RWPE1 (cell line): ENCODE measurements around the gene SYNPO.

Experiments
- CTCF ChIA-PET: fragments of 350-600 bp; sonication (Branson Sonifier 250); formaldehyde crosslinking; extraction: SDS; loops from one replicate; lab custom pipeline; 2021; lab: Yijun Ruan, JAX
- POLR2A ChIA-PET: fragments of 400-600 bp; formaldehyde crosslinking; extraction: SDS; loops from one replicate; lab custom pipeline; 2020; ENCODE audit warnings: antibody characterized with exemption; ENCODE audit not compliant: low non-redundant PET; lab: Yijun Ruan, JAX
- DNase-seq: peaks from one replicate; pipeline ENCODE4 v3.0.0; 2012; ENCODE audit warnings: low spot score
- H3K27ac ChIP-seq: fragments of 450-650 bp; 2 replicates; pipeline ENCODE4 v1.5.1; 2017
- TF ChIP-seq, protein P1 (sequence below): fragments of 450-650 bp; conservative IDR thresholded peaks from 2 replicates; pipeline ENCODE4 v1.5.1; 2017; ENCODE audit warnings: low read depth, mild to moderate bottlenecking

Gene SYNPO

DNA sequence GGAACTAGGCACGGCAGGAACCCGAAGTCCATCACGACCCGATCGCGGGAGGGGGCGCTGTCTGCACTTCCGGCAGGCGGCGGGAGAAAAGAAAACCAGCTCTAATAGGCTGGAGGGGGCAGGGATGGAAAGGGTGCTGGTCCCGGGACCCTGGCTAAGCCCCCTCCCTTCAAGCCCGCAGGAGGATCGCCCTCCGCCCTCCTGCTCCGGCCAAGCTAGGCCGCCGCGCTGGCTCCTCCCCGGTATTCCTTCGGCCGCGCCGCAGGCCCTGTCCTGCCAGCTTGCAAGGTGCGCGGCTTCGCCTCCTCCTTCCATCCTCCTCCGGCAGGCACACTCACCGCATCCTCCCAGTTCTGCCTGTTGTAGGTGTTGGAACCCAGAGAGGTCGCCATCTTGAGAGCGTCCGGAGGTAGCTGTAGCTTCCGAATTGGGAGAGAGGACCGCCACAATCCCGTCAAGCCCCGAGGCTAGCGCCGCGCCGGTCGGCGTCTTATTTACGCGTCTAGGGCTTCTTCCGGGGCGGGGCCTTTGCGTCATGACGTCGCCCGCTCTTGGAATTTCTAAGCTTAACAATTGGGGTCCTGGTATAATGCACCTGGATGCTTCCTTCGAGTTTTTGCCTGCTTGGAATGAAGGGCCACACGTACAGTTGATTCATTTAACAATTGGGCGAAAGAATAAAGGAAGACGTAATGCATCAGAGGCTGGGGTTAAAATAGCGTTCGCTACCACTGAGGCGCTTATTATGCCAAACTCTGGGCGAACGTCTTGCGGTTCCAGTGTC is 60.3 kb downstream of the SYNPO start, which contains the start of gene RBM22:
RBM22 (minus strand) TSS at position 469 of the 784 bp plus-strand sequence; CDS start at position 392, 77 bp downstream.
- TF ChIP-seq, protein P1, sequence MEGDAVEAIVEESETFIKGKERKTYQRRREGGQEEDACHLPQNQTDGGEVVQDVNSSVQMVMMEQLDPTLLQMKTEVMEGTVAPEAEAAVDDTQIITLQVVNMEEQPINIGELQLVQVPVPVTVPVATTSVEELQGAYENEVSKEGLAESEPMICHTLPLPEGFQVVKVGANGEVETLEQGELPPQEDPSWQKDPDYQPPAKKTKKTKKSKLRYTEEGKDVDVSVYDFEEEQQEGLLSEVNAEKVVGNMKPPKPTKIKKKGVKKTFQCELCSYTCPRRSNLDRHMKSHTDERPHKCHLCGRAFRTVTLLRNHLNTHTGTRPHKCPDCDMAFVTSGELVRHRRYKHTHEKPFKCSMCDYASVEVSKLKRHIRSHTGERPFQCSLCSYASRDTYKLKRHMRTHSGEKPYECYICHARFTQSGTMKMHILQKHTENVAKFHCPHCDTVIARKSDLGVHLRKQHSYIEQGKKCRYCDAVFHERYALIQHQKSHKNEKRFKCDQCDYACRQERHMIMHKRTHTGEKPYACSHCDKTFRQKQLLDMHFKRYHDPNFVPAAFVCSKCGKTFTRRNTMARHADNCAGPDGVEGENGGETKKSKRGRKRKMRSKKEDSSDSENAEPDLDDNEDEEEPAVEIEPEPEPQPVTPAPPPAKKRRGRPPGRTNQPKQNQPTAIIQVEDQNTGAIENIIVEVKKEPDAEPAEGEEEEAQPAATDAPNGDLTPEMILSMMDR: peak; percentile 84
- ChIA-PET CTCF (interaction anchor here (0.5 to 2.6 kb wide), 25 partner anchors 8 to 1342 kb away, joined by 3 to 21 read pairs (median 3); partner anchors contain the start of genes IRGM and SMIM3), POLR2A (interaction anchor here (0.5 to 1.5 kb wide), 3 partner anchors 58 to 242 kb away, joined by 3 to 8 read pairs (median 4); partner anchors contain the start of gene DCTN4)
- H3K27ac ChIP-seq: peak within 1 kb of the TSS; percentile 89
- DNase-seq: peak; percentile 89

DNA sequence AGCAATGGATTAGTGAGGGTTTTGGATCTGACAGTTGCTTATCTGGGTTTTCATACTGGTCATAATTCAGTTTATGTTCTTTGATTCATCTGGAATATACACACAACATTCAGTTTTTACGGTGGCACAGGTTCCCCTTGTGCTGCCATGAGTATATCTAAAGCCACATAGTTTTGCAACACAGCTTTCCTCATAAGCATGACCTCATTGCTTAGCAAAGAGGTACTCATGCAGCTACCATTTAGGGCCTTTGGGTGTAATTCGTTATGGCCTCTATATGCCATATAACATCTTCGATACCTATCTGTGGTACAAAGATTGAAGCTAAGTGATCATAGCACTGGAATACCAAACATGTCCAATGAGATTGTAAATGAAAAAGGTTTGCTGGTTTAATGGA is 63.3 kb downstream of the SYNPO start:
- DNase-seq: no peak
- CTCF ChIA-PET: no interaction called here
- no peak overlapping the region for H3K27ac ChIP-seq
- TF ChIP-seq, protein P1: no peak
- POLR2A ChIA-PET: interaction anchor here (0.6 kb wide), 1 partner anchor 32 kb away, joined by 5 read pairs; no protein-coding TSS in a partner anchor

DNA sequence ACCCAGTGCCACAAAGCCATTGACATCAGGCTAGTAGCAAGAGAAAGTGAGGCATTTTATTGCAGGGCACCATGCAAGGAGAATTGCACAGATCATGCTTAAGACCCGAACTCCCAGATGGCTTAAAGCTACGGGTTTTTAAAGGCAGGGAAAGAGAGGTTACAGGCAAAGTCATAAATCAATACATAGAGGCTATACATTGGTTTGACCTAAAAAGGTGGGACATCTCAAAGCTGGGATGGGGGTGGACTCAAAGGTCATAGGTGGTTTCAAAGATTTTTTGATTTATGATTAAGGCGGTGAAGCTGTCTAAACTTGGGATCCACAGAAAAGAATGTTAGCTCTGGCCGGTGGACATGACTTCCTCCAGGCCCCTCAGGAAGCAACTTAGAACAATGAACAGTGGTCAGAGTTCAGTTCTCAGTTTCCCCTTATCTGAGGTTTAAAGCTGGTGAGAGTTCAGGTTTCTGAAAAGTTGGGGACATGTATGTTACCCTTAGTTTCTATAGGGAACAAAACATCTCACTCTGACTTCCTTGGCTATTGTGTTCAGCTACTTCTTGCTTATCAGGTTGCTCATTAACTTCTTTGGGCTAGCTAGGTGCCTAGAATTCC is 66.4 kb downstream of the SYNPO start:
- ChIA-PET POLR2A (no interaction called here), CTCF (interaction anchor here (0.6 kb wide), 1 partner anchor 148 kb away, joined by 3 read pairs; no protein-coding TSS in a partner anchor)
- H3K27ac ChIP-seq: no peak overlapping the region
- TF ChIP-seq, protein P1: no peak
- no peak for DNase-seq
